HepG2 (cell line): ENCODE results near the gene SLC17A9. TPM values are rescaled to one million over a fixed set of nuclear protein-coding genes. Genes with fewer than 3 reads are reported as not detected.

Experiments used
- BRD4 ChIP-seq: sonication (generic); formaldehyde crosslinking; IDR thresholded peaks from 2 replicates; pipeline ENCODE4 v1.4.0; 2020; ENCODE audit warnings: missing genetic modification reagents
- BRF2 ChIP-seq: sonication (generic); formaldehyde crosslinking; IDR thresholded peaks from 2 replicates; pipeline ENCODE4 v1.8.1; 2022; ENCODE audit warnings: mild to moderate bottlenecking, missing genetic modification reagents
- HOXD1 ChIP-seq: sonication (generic); formaldehyde crosslinking; IDR thresholded peaks from 2 replicates; pipeline ENCODE4 v1.5.0; 2020; ENCODE audit warnings: missing genetic modification reagents
- MATR3 ChIP-seq: sonication (generic); formaldehyde crosslinking; IDR thresholded peaks from 2 replicates; pipeline ENCODE4 v1.4.0; 2020; ENCODE audit warnings: missing genetic modification reagents
- NRL ChIP-seq: sonication (generic); formaldehyde crosslinking; IDR thresholded peaks from 2 replicates; pipeline ENCODE4 v1.5.0; 2020; ENCODE audit warnings: missing genetic modification reagents, mild to moderate bottlenecking, moderate library complexity, borderline replicate concordance
- PCBP1 ChIP-seq: fragments of 200-400 bp; formaldehyde crosslinking; IDR thresholded peaks from 2 replicates; pipeline ENCODE4 v1.6.1; 2017; ENCODE audit warnings: mild to moderate bottlenecking, low read depth, low read length, borderline replicate concordance
- PPARG ChIP-seq: conservative IDR thresholded peaks from 2 replicates; pipeline ENCODE4 v1.6.1; 2016; ENCODE audit warnings: missing biosample characterization, missing genetic modification reagents
- TRIM24 ChIP-seq: sonication (generic); formaldehyde crosslinking; IDR thresholded peaks from 2 replicates; pipeline ENCODE4 v1.8.0; 2022; ENCODE audit warnings: mild to moderate bottlenecking, missing genetic modification reagents
- ZBTB1 ChIP-seq: sonication (generic); formaldehyde crosslinking; IDR thresholded peaks from 2 replicates; pipeline ENCODE4 v1.4.0; 2020; ENCODE audit warnings: missing genetic modification reagents, borderline replicate concordance
- ZNF343 ChIP-seq: sonication (generic); formaldehyde crosslinking; IDR thresholded peaks from 2 replicates; pipeline ENCODE4 v1.4.0; 2020; ENCODE audit warnings: mild to moderate bottlenecking, missing genetic modification reagents
- ZNF724P ChIP-seq: sonication (generic); formaldehyde crosslinking; IDR thresholded peaks from 2 replicates; pipeline ENCODE4 v1.8.0; 2022; ENCODE audit warnings: missing genetic modification reagents, borderline replicate concordance
- ZZZ3 ChIP-seq: sonication (generic); formaldehyde crosslinking; IDR thresholded peaks from 2 replicates; pipeline ENCODE4 v1.4.0; 2020; ENCODE audit warnings: missing genetic modification reagents, mild to moderate bottlenecking, borderline replicate concordance
- polyA plus RNA-seq, 8 experiments: library from polyadenylated mRNA; depleted of rRNA in 3 of 8; stranded (reverse) in 7 of 8; unstranded in 1 of 8; fragments of >200 nt; fragmentation: Illumina TruSeq in 4 of 8; extraction: Trizol in 4 of 8; gene quantifications; 2 replicates each; pipeline versions ENCODE4 v1.2.1 to v1.2.3, GENCODE V29; 2011 to 2016; ENCODE audit warnings: low read depth in 4 of 8, missing spikeins in 1 of 8, mixed read lengths in 1 of 8; ENCODE audit not compliant: insufficient read depth in 1 of 8
- total RNA-seq, 5 experiments: library from RNA; depleted of rRNA; stranded (reverse); fragments of >200 nt; fragmentation: Illumina TruSeq; extraction: Trizol; gene quantifications; 2 replicates each; pipeline ENCODE4 v1.2.3, GENCODE V29; 2016; ENCODE audit warnings: low read depth in 1 of 5
- TF ChIP-seq, protein P1 (sequence below): sonication (generic); formaldehyde crosslinking; IDR thresholded peaks from 2 replicates; pipeline ENCODE4 v1.8.0; 2022; ENCODE audit warnings: missing genetic modification reagents, mild to moderate bottlenecking, moderate library complexity, borderline replicate concordance
- TF ChIP-seq, protein P2 (sequence below): sonication (generic); formaldehyde crosslinking; IDR thresholded peaks from 2 replicates; pipeline ENCODE4 v1.8.0; 2022; ENCODE audit warnings: missing genetic modification reagents, mild to moderate bottlenecking, borderline replicate concordance
- TF ChIP-seq, protein P3 (sequence below): fragments of 450-650 bp; IDR thresholded peaks from 2 replicates; pipeline ENCODE4 v1.6.1; 2017; ENCODE audit warnings: mild to moderate bottlenecking
- TF ChIP-seq, protein P4 (sequence below): sonication (generic); formaldehyde crosslinking; IDR thresholded peaks from 2 replicates; pipeline ENCODE4 v1.4.0; 2020; ENCODE audit warnings: missing genetic modification reagents; ENCODE audit errors: not compliant biosample characterization
- TF ChIP-seq, protein P5 (sequence below): sonication (generic); formaldehyde crosslinking; IDR thresholded peaks from 2 replicates; pipeline ENCODE4 v1.5.0; 2020; ENCODE audit warnings: missing genetic modification reagents

Gene SLC17A9
- total and polyA plus RNA-seq, 2 of the 13 experiments (the other 11 are each of a cell fraction or from before 2014, with no cell fraction given): 110 to 191 TPM

DNA sequence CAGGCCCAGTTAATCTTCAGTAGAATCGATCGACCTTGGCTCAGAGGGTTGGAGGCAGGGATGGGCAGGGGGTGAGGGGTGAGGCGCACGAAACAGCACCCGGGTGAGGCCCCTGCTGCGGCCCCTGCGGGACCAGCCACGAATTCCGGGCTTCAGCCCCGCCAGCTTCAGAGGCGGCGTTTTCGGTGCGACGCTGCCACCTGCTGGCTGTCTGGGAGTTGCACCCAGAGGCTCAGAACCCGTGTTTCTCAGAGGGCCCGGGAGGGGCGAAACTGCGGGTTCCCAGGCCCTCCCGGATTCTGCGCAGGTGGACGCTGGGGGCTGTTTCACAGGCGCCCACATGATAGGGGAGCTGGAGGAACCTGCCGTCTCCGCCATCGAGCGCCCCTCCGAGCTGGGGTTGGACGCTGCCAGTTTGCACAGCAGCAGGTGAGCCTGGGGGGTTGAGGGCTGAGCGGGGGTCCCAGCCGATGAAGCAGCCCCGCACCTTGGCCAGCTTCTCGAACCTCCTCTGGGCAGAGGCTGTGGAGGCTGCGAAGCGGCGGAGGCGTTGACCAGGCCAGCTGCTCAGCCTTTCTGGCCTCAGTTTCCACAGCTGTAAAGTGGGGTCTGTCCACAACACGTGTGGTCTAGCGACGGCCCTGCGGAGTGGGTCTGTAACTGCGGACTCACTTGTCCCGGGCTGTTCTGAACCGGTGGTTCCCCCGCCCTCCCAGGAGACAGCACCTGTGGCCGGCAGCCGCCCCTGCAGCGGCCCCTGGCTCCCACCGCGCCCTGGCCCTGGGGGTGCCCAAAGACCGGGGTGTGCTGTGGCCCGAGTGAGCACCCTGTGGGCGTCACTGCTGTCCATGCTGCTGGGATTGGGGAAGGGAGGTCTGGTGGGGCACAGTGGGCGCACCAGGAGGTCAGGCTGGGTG lies 56.8 kb downstream of the SLC17A9 start (continued):
- TF ChIP-seq, protein P1, sequence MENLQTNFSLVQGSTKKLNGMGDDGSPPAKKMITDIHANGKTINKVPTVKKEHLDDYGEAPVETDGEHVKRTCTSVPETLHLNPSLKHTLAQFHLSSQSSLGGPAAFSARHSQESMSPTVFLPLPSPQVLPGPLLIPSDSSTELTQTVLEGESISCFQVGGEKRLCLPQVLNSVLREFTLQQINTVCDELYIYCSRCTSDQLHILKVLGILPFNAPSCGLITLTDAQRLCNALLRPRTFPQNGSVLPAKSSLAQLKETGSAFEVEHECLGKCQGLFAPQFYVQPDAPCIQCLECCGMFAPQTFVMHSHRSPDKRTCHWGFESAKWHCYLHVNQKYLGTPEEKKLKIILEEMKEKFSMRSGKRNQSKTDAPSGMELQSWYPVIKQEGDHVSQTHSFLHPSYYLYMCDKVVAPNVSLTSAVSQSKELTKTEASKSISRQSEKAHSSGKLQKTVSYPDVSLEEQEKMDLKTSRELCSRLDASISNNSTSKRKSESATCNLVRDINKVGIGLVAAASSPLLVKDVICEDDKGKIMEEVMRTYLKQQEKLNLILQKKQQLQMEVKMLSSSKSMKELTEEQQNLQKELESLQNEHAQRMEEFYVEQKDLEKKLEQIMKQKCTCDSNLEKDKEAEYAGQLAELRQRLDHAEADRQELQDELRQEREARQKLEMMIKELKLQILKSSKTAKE: no peak
- TF ChIP-seq NRL (CRISPR knock-in tag): peak; percentile 21; the same call in 1 of the 2 replicates
- no peak for TF ChIP-seq BRF2 (CRISPR knock-in tag)
- no peak for TF ChIP-seq MATR3 (CRISPR knock-in tag)
- TF ChIP-seq, protein P2, sequence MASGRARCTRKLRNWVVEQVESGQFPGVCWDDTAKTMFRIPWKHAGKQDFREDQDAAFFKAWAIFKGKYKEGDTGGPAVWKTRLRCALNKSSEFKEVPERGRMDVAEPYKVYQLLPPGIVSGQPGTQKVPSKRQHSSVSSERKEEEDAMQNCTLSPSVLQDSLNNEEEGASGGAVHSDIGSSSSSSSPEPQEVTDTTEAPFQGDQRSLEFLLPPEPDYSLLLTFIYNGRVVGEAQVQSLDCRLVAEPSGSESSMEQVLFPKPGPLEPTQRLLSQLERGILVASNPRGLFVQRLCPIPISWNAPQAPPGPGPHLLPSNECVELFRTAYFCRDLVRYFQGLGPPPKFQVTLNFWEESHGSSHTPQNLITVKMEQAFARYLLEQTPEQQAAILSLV (CRISPR knock-in tag): no peak; the same call in 1 of the 2 replicates
- no peak for TF ChIP-seq ZNF724P
- no peak for TF ChIP-seq ZBTB1 (CRISPR knock-in tag)
- no peak for TF ChIP-seq TRIM24 (CRISPR knock-in tag)
- TF ChIP-seq, protein P3, sequence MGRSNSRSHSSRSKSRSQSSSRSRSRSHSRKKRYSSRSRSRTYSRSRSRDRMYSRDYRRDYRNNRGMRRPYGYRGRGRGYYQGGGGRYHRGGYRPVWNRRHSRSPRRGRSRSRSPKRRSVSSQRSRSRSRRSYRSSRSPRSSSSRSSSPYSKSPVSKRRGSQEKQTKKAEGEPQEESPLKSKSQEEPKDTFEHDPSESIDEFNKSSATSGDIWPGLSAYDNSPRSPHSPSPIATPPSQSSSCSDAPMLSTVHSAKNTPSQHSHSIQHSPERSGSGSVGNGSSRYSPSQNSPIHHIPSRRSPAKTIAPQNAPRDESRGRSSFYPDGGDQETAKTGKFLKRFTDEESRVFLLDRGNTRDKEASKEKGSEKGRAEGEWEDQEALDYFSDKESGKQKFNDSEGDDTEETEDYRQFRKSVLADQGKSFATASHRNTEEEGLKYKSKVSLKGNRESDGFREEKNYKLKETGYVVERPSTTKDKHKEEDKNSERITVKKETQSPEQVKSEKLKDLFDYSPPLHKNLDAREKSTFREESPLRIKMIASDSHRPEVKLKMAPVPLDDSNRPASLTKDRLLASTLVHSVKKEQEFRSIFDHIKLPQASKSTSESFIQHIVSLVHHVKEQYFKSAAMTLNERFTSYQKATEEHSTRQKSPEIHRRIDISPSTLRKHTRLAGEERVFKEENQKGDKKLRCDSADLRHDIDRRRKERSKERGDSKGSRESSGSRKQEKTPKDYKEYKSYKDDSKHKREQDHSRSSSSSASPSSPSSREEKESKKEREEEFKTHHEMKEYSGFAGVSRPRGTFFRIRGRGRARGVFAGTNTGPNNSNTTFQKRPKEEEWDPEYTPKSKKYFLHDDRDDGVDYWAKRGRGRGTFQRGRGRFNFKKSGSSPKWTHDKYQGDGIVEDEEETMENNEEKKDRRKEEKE: no peak
- TF ChIP-seq, protein P4, sequence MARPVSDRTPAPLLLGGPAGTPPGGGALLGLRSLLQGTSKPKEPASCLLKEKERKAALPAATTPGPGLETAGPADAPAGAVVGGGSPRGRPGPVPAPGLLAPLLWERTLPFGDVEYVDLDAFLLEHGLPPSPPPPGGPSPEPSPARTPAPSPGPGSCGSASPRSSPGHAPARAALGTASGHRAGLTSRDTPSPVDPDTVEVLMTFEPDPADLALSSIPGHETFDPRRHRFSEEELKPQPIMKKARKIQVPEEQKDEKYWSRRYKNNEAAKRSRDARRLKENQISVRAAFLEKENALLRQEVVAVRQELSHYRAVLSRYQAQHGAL: no peak
- no peak for TF ChIP-seq HOXD1
- TF ChIP-seq ZZZ3: no peak
- TF ChIP-seq PCBP1: peak; percentile 99
- 0 out of 2 replicates have a peak, but pooled peaks have one; percentile 37 for TF ChIP-seq PPARG (CRISPR knock-in tag)
- TF ChIP-seq ZNF343 (CRISPR knock-in tag): 0 out of 2 replicates have a peak, but pooled peaks have one; percentile 23
- TF ChIP-seq, protein P5, sequence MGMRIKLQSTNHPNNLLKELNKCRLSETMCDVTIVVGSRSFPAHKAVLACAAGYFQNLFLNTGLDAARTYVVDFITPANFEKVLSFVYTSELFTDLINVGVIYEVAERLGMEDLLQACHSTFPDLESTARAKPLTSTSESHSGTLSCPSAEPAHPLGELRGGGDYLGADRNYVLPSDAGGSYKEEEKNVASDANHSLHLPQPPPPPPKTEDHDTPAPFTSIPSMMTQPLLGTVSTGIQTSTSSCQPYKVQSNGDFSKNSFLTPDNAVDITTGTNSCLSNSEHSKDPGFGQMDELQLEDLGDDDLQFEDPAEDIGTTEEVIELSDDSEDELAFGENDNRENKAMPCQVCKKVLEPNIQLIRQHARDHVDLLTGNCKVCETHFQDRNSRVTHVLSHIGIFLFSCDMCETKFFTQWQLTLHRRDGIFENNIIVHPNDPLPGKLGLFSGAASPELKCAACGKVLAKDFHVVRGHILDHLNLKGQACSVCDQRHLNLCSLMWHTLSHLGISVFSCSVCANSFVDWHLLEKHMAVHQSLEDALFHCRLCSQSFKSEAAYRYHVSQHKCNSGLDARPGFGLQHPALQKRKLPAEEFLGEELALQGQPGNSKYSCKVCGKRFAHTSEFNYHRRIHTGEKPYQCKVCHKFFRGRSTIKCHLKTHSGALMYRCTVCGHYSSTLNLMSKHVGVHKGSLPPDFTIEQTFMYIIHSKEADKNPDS (CRISPR knock-in tag): no peak
- peak; percentile 78 for TF ChIP-seq BRD4
